SK-N-SH (cell line): ENCODE results near the gene UBE2S. TPM values are rescaled to one million over a fixed set of nuclear protein-coding genes. Genes with fewer than 3 reads are reported as not detected.

ENCODE experiments used
- CTCF ChIA-PET: fragments of 300-600, 350-600 bp; formaldehyde crosslinking; extraction: SDS; loops from one replicate; lab custom pipeline; 2021; lab: Yijun Ruan, JAX
- POLR2A ChIA-PET: fragments of 350-600 bp; sonication (Branson Sonifier 250); formaldehyde crosslinking; extraction: SDS; loops from one replicate; lab custom pipeline; 2020; ENCODE audit warnings: antibody characterized with exemption, inconsistent platforms; lab: Yijun Ruan, JAX
- DNase-seq: peaks from one replicate; pipeline ENCODE4 v3.0.0; 2012
- H2AFZ ChIP-seq: fragments of 200-600 bp; sonication (generic); 2 replicates; pipeline ENCODE4 v1.8.1; 2016; ENCODE audit warnings: antibody characterized with exemption, mild to moderate bottlenecking, low read depth
- H3F3A ChIP-seq: fragments of 200-600 bp; sonication (generic); replicated peaks from 2 replicates; pipeline ENCODE3; 2016; ENCODE audit warnings: antibody characterized with exemption, mild to moderate bottlenecking; ENCODE audit not compliant: insufficient read depth
- H3K27ac ChIP-seq, 2 experiments: fragments of 200-500 bp in 1 of 2; fragments of 200-600 bp in 1 of 2; sonication (Bioruptor generic) in 1 of 2; sonication (generic), shearing (Covaris generic) in 1 of 2; 2 replicates each; pipeline versions ENCODE4 v1.5.1 to v1.6.1; 2014 to 2016; ENCODE audit warnings: low read depth in 2 of 2, inconsistent platforms in 1 of 2, low read length in 1 of 2, mild to moderate bottlenecking in 1 of 2, mixed read lengths in 1 of 2
- H3K27me3 ChIP-seq: fragments of 200-600 bp; sonication (generic), shearing (Covaris generic); 2 replicates; pipeline ENCODE4 v1.6.1; 2016; ENCODE audit warnings: mixed run types; ENCODE audit not compliant: insufficient read depth
- H3K36me3 ChIP-seq, 2 experiments: fragments of 200-500 bp in 1 of 2; fragments of 200-600 bp in 1 of 2; sonication (Bioruptor generic) in 1 of 2; sonication (generic) in 1 of 2; replicated peaks in 1 of 2; 2 replicates each; pipeline versions ENCODE3 to v1.5.1; 2014 to 2016; ENCODE audit warnings: low read length in 1 of 2, mild to moderate bottlenecking in 1 of 2; ENCODE audit not compliant: insufficient read depth in 2 of 2, control insufficient read depth in 1 of 2
- H3K4me1 ChIP-seq, 2 experiments: fragments of 200-500 bp in 1 of 2; fragments of 200-600 bp in 1 of 2; sonication (Bioruptor generic) in 1 of 2; sonication (generic), shearing (Covaris generic) in 1 of 2; 2 replicates each; pipeline versions ENCODE4 v1.5.1 to v1.6.1; 2014 to 2016; ENCODE audit warnings: low read depth in 1 of 2, low read length in 1 of 2, mixed run types in 1 of 2; ENCODE audit not compliant: insufficient read depth in 2 of 2, control insufficient read depth in 1 of 2
- H3K4me2 ChIP-seq: fragments of 200-600 bp; sonication (generic), shearing (Covaris generic); 2 replicates; pipeline ENCODE4 v1.6.1; 2017; ENCODE audit warnings: mixed run types
- H3K4me3 ChIP-seq, 2 experiments: fragments of 200-500 bp in 1 of 2; fragments of 200-600 bp in 1 of 2; sonication (Bioruptor generic) in 1 of 2; sonication (generic), shearing (Covaris generic) in 1 of 2; 2 replicates each; pipeline versions ENCODE4 v1.5.1 to v1.8.1; 2014 to 2016; ENCODE audit warnings: low read depth in 2 of 2, inconsistent platforms in 1 of 2, low read length in 1 of 2, mild to moderate bottlenecking in 1 of 2, mixed read lengths in 1 of 2, moderate library complexity in 1 of 2
- H3K79me2 ChIP-seq: fragments of 200-600 bp; sonication (generic); 2 replicates; pipeline ENCODE4 v1.8.1; 2017; ENCODE audit warnings: mild to moderate bottlenecking; ENCODE audit not compliant: insufficient read depth
- H3K9ac ChIP-seq: fragments of 200-600 bp; sonication (generic); 2 replicates; pipeline ENCODE4 v1.6.1; 2017; ENCODE audit warnings: mixed run types
- H3K9me2 ChIP-seq: fragments of 200-600 bp; sonication (generic); 2 replicates; pipeline ENCODE4 v1.6.1; 2017; ENCODE audit warnings: mixed run types
- H3K9me3 ChIP-seq: fragments of 200-600 bp; sonication (generic); 2 replicates; pipeline ENCODE4 v1.6.1; 2017; ENCODE audit warnings: mixed run types, mild to moderate bottlenecking, moderate library complexity
- H4K20me1 ChIP-seq: fragments of 200-600 bp; sonication (generic); 2 replicates; pipeline ENCODE4 v1.6.1; 2017; ENCODE audit warnings: mild to moderate bottlenecking, mixed run types; ENCODE audit not compliant: insufficient read depth
- ELF1 ChIP-seq: IDR thresholded peaks from 2 replicates; pipeline ENCODE4 v1.4.0; 2012
- FOXM1 ChIP-seq: IDR thresholded peaks from 2 replicates; pipeline ENCODE4 v1.4.0; 2012; ENCODE audit warnings: low read depth, mild to moderate bottlenecking
- GABPA ChIP-seq: IDR thresholded peaks from 2 replicates; pipeline ENCODE4 v1.4.0; 2012; ENCODE audit warnings: low read depth, mild to moderate bottlenecking
- GATA2 ChIP-seq: sonication (generic); formaldehyde crosslinking; IDR thresholded peaks from 2 replicates; pipeline ENCODE4 v1.5.0; 2020; ENCODE audit warnings: mild to moderate bottlenecking, missing genetic modification reagents
- JUND ChIP-seq: IDR thresholded peaks from 2 replicates; pipeline ENCODE4 v1.4.0; 2012
- MXI1 ChIP-seq: IDR thresholded peaks from 2 replicates; pipeline ENCODE4 v1.6.1; 2012; ENCODE audit warnings: mild to moderate bottlenecking, low read depth, low read length, improper control_type of control experiment
- RCOR1 ChIP-seq: fragments of 150-350 bp; IDR thresholded peaks from 2 replicates; pipeline ENCODE4 v1.6.1; 2017; ENCODE audit warnings: antibody characterized with exemption, low read length
- RFX5 ChIP-seq: IDR thresholded peaks from 2 replicates; pipeline ENCODE4 v1.6.1; 2012; ENCODE audit warnings: mild to moderate bottlenecking, improper control_type of control experiment, low read length
- RXRA ChIP-seq: IDR thresholded peaks from 2 replicates; pipeline ENCODE4 v1.4.0; 2012; ENCODE audit warnings: low read depth, mild to moderate bottlenecking, borderline replicate concordance
- SMC3 ChIP-seq: IDR thresholded peaks from 2 replicates; pipeline ENCODE4 v1.6.1; 2012; ENCODE audit warnings: low read depth, low read length, improper control_type of control experiment
- TCF12 ChIP-seq: IDR thresholded peaks from 2 replicates; pipeline ENCODE4 v1.4.0; 2012
- TEAD4 ChIP-seq: IDR thresholded peaks from 2 replicates; pipeline ENCODE4 v1.4.0; 2012; ENCODE audit warnings: mild to moderate bottlenecking, borderline replicate concordance; ENCODE audit not compliant: insufficient read depth
- YY1 ChIP-seq: IDR thresholded peaks from 2 replicates; pipeline ENCODE4 v1.4.0; 2012; ENCODE audit warnings: low read depth, mild to moderate bottlenecking
- WGBS: methylation state at CpG from one replicate; pipeline ENCODE4 v1.1.6; 2017; ENCODE audit warnings: low lambda C conversion rate; 5-methylcytosine and 5-hydroxymethylcytosine counted together
- polyA plus RNA-seq, 3 experiments: library from polyadenylated mRNA; depleted of rRNA; stranded (reverse); fragments of >200 nt; gene quantifications; 2 replicates each; pipeline ENCODE4 v1.2.3, GENCODE V29; 2012
- TF ChIP-seq, protein P1 (sequence below): IDR thresholded peaks from 2 replicates; pipeline ENCODE4 v1.4.0; 2012; ENCODE audit warnings: low read depth, borderline replicate concordance
- TF ChIP-seq, protein P2 (sequence below): fragments of 150-350 bp; IDR thresholded peaks from 2 replicates; pipeline ENCODE4 v1.6.1; 2016; ENCODE audit warnings: mild to moderate bottlenecking, low read depth, low read length
- TF ChIP-seq, protein P3 (sequence below): fragments of 200-600 bp; sonication (generic); IDR thresholded peaks from 2 replicates; pipeline ENCODE4 v1.6.1; 2017; ENCODE audit warnings: antibody characterized with exemption, mild to moderate bottlenecking, moderate library complexity
- TF ChIP-seq, protein P4 (sequence below): IDR thresholded peaks from 2 replicates; pipeline ENCODE4 v1.6.1; 2012; ENCODE audit warnings: mild to moderate bottlenecking, low read depth, low read length, moderate library complexity
- TF ChIP-seq, protein P5 (sequence below): IDR thresholded peaks from 2 replicates; pipeline ENCODE4 v1.4.0; 2012; ENCODE audit warnings: low read depth

The UBE2S gene
- polyA plus RNA-seq, 1 of the 3 experiments (the other 2 are of a cell fraction): 133 TPM

DNA sequence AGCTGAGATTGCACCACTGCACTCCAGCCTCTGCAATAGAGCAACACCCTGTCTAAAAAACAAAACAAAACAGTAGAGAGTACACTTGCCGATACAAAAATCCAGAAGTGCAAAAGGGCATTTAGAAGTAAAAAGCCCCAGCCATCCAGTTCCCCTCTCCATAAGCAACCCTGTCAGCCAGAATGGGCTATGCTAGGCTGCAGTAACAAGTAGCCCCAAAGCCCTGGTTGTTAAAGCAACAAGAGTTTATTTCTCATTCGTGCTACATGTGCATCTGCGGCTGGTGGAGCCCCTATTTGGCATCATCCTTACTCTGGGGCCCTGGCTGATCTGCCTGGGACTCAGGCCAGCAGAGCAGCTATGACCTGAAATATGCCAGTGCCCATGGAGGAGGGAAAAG is 16.9 kb upstream of the UBE2S start:
- no peaks in the 10 kb centered on the region for H3K36me3 ChIP-seq
- H3K4me1 ChIP-seq: no peaks in the 10 kb centered on the region
- no peaks in the 10 kb centered on the region for H3K9me3 ChIP-seq
- no peaks in the 10 kb centered on the region for H3K79me2 ChIP-seq
- H3K4me3 ChIP-seq: no peak overlapping the region
- DNase-seq: no peak
- TF ChIP-seq MXI1 (no peak), GABPA (no peak), TCF12 (no peak), YY1 (no peak), GATA2 (CRISPR knock-in tag) (no peak), RCOR1 (no peak), RFX5 (no peak), JUND (no peak), RXRA (no peak), ELF1 (no peak), SMC3 (no peak), TEAD4 (no peak), FOXM1 (no peak)
- TF ChIP-seq, protein P1, sequence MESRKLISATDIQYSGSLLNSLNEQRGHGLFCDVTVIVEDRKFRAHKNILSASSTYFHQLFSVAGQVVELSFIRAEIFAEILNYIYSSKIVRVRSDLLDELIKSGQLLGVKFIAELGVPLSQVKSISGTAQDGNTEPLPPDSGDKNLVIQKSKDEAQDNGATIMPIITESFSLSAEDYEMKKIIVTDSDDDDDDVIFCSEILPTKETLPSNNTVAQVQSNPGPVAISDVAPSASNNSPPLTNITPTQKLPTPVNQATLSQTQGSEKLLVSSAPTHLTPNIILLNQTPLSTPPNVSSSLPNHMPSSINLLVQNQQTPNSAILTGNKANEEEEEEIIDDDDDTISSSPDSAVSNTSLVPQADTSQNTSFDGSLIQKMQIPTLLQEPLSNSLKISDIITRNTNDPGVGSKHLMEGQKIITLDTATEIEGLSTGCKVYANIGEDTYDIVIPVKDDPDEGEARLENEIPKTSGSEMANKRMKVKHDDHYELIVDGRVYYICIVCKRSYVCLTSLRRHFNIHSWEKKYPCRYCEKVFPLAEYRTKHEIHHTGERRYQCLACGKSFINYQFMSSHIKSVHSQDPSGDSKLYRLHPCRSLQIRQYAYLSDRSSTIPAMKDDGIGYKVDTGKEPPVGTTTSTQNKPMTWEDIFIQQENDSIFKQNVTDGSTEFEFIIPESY: no peak
- TF ChIP-seq, protein P2, sequence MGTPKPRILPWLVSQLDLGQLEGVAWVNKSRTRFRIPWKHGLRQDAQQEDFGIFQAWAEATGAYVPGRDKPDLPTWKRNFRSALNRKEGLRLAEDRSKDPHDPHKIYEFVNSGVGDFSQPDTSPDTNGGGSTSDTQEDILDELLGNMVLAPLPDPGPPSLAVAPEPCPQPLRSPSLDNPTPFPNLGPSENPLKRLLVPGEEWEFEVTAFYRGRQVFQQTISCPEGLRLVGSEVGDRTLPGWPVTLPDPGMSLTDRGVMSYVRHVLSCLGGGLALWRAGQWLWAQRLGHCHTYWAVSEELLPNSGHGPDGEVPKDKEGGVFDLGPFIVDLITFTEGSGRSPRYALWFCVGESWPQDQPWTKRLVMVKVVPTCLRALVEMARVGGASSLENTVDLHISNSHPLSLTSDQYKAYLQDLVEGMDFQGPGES: no peak
- TF ChIP-seq, protein P3, sequence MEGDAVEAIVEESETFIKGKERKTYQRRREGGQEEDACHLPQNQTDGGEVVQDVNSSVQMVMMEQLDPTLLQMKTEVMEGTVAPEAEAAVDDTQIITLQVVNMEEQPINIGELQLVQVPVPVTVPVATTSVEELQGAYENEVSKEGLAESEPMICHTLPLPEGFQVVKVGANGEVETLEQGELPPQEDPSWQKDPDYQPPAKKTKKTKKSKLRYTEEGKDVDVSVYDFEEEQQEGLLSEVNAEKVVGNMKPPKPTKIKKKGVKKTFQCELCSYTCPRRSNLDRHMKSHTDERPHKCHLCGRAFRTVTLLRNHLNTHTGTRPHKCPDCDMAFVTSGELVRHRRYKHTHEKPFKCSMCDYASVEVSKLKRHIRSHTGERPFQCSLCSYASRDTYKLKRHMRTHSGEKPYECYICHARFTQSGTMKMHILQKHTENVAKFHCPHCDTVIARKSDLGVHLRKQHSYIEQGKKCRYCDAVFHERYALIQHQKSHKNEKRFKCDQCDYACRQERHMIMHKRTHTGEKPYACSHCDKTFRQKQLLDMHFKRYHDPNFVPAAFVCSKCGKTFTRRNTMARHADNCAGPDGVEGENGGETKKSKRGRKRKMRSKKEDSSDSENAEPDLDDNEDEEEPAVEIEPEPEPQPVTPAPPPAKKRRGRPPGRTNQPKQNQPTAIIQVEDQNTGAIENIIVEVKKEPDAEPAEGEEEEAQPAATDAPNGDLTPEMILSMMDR: no peak
- TF ChIP-seq, protein P4, sequence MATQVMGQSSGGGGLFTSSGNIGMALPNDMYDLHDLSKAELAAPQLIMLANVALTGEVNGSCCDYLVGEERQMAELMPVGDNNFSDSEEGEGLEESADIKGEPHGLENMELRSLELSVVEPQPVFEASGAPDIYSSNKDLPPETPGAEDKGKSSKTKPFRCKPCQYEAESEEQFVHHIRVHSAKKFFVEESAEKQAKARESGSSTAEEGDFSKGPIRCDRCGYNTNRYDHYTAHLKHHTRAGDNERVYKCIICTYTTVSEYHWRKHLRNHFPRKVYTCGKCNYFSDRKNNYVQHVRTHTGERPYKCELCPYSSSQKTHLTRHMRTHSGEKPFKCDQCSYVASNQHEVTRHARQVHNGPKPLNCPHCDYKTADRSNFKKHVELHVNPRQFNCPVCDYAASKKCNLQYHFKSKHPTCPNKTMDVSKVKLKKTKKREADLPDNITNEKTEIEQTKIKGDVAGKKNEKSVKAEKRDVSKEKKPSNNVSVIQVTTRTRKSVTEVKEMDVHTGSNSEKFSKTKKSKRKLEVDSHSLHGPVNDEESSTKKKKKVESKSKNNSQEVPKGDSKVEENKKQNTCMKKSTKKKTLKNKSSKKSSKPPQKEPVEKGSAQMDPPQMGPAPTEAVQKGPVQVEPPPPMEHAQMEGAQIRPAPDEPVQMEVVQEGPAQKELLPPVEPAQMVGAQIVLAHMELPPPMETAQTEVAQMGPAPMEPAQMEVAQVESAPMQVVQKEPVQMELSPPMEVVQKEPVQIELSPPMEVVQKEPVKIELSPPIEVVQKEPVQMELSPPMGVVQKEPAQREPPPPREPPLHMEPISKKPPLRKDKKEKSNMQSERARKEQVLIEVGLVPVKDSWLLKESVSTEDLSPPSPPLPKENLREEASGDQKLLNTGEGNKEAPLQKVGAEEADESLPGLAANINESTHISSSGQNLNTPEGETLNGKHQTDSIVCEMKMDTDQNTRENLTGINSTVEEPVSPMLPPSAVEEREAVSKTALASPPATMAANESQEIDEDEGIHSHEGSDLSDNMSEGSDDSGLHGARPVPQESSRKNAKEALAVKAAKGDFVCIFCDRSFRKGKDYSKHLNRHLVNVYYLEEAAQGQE: no peak
- TF ChIP-seq, protein P5, sequence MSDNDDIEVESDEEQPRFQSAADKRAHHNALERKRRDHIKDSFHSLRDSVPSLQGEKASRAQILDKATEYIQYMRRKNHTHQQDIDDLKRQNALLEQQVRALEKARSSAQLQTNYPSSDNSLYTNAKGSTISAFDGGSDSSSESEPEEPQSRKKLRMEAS: no peak
- WGBS: 62% methylated on average over 3 of the region's 3 CpGs
- no peaks in the 10 kb centered on the region; the same call in 1 of the 2 replicates for H3K27me3 ChIP-seq
- no peaks in the 10 kb centered on the region for H4K20me1 ChIP-seq
- no peak overlapping the region for H3K9ac ChIP-seq
- H3K27ac ChIP-seq: no peak overlapping the region
- no peaks in the 10 kb centered on the region for H3F3A ChIP-seq
- H2AFZ ChIP-seq: no peak overlapping the region
- no peak overlapping the region for H3K4me2 ChIP-seq
- CTCF ChIA-PET: interaction anchor here (0.8 to 1.2 kb wide), 2 partner anchors 43 to 283 kb away, joined by 3 to 4 read pairs; no protein-coding TSS in a partner anchor
- no peaks in the 10 kb centered on the region for H3K9me2 ChIP-seq
- POLR2A ChIA-PET: no interaction called here
